Cerebellar cortex (tissue), 1 donor: Measurements from ENCODE around the gene ANKZF1.
"Not testable (repeated sequence)": the region's sequence is repeated elsewhere in the genome, so short reads cannot be mapped to it uniquely, and the experiment has no call there.

Experiments
- DNase-seq: peaks from one replicate; pipeline ENCODE4 v3.0.0-alpha.2; 2015; ENCODE audit warnings: low spot score

The ANKZF1 gene

GRCh38 chr2:219229305-219230058, at the start of gene ANKZF1, which contains the start of gene ATG9A:
Gene ANKZF1 (plus strand): TSS chr2:219229806. CDS start chr2:219230258, 452 bp downstream.
Gene ATG9A (minus strand): TSS chr2:219229636. CDS start chr2:219228024, 1,612 bp downstream.
- peak; percentile 99 for DNase-seq

GRCh38 chr2:219180961-219181360, 48.6 kb upstream of the ANKZF1 start:
- DNase-seq = no peak

- DNase-seq = no peak
These were observed 48.1 kb upstream of the ANKZF1 start for GRCh38 chr2:219181531-219181930.

- DNase-seq = no peak
These were observed 47.1 kb upstream of the ANKZF1 start for GRCh38 chr2:219182331-219183150.

GRCh38 chr2:219183151-219183772, 46.3 kb upstream of the ANKZF1 start:
- DNase-seq = no peak

GRCh38 chr2:219184121-219184520, 45.5 kb upstream of the ANKZF1 start:
- DNase-seq = peak; percentile 96

- no peak for DNase-seq
These were observed 42.7 kb upstream of the ANKZF1 start for GRCh38 chr2:219186754-219187456.

GRCh38 chr2:219197388-219197787, 32.2 kb upstream of the ANKZF1 start:
- DNase-seq = no peak

GRCh38 chr2:219198974-219199373, 30.6 kb upstream of the ANKZF1 start:
- DNase-seq = no peak

GRCh38 chr2:219199470-219200211, 30.0 kb upstream of the ANKZF1 start:
- DNase-seq = no peak

- DNase-seq = not testable (repeated sequence)
These were observed 28.9 kb upstream of the ANKZF1 start for GRCh38 chr2:219200502-219201326.

- not testable (repeated sequence) for DNase-seq
These were observed 28.3 kb upstream of the ANKZF1 start for GRCh38 chr2:219201331-219201730.

- DNase-seq = no peak
These were observed 25.0 kb upstream of the ANKZF1 start for GRCh38 chr2:219204425-219205164.

GRCh38 chr2:219205165-219205538, 24.5 kb upstream of the ANKZF1 start:
- no peak for DNase-seq

- no peak for DNase-seq
These were observed 23.7 kb upstream of the ANKZF1 start for GRCh38 chr2:219205981-219206327.

GRCh38 chr2:219206328-219207133, 23.1 kb upstream of the ANKZF1 start, which contains the start of gene ZFAND2B:
Gene ZFAND2B (plus strand): TSS chr2:219206782. CDS start chr2:219206988, 206 bp downstream.
- DNase-seq = peak; percentile 93

GRCh38 chr2:219207134-219207883, 22.3 kb upstream of the ANKZF1 start:
- peak; percentile 26 for DNase-seq
